Tibial artery (tissue), 4 donors: ENCODE measurements around the gene TSC22D1.

Experiments
- DNase-seq, 2 donors: peaks; one replicate each; pipeline ENCODE4 v3.0.0-alpha.2; 2019
- H3K27ac ChIP-seq, 2 donors: fragments of 200-600 bp; sonication (generic) in 1 of 2; 1 replicate in 1 of 2; 2 replicates in 1 of 2; pipeline ENCODE4 v1.5.1; 2018 to 2019; ENCODE audit warnings: mild to moderate bottlenecking in 1 of 2
- H3K27me3 ChIP-seq, 2 donors: fragments of 200-600 bp; sonication (generic) in 1 of 2; one replicate each; pipeline versions ENCODE4 v1.5.1 to v1.6.0; 2016 to 2019
- H3K36me3 ChIP-seq, 3 donors: fragments of 200-600 bp; sonication (generic) in 2 of 3; one replicate each; pipeline ENCODE4 v1.5.1; 2016 to 2019; ENCODE audit warnings: mild to moderate bottlenecking in 2 of 3
- H3K4me1 ChIP-seq, 4 donors: fragments of 200-600 bp; sonication (generic) in 2 of 4; 1 replicate in 3 of 4; 2 replicates in 1 of 4; pipeline ENCODE4 v1.5.1; 2016 to 2019
- H3K4me3 ChIP-seq, 2 donors: fragments of 200-600 bp; sonication (generic) in 1 of 2; 1 replicate in 1 of 2; 2 replicates in 1 of 2; pipeline ENCODE4 v1.5.1; 2018 to 2019; ENCODE audit warnings: mild to moderate bottlenecking in 2 of 2
- H3K9me3 ChIP-seq, 3 donors: fragments of 200-600 bp; sonication (generic) in 1 of 3; one replicate each; pipeline ENCODE4 v1.5.1; 2016 to 2019
- intact Hi-C: fragments of 100-400 bp; cut with DNase I; formaldehyde crosslinking; loops from one replicate; pipeline ENCODE4 v1.15.0; 2023; ENCODE audit warnings: low total_unique reads
- TF ChIP-seq, protein P1 (sequence below), 2 experiments: fragments of 200-600 bp in 1 of 2; fragments of 450-650 bp in 1 of 2; IDR thresholded peaks; one replicate each; pipeline ENCODE4 v1.5.1; 2017 to 2019; ENCODE audit warnings: antibody characterized with exemption in 2 of 2, mild to moderate bottlenecking in 1 of 2, moderate library complexity in 1 of 2

The TSC22D1 gene

DNA sequence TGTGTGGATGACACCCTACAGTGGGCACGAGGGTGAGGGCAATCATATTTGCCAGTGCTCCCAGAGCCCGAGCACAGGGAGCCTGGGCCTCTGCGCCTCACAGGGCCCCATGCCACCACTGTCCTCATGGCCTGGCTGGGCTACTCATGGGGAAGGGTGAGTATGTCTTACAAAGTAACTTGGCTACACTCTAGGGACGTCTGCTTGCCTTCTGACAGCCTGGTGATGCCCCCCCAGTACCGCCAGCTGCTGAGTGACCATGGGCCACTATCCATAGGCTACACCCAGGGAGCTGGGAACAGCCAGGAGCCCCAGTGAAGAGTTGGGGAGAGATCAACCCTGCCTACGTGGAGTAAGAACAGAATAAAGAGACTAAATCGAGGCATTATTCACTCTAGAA, 123.7 kb downstream of the TSC22D1 start:
- no peaks in the 10 kb centered on the region for H3K9me3 ChIP-seq
- TF ChIP-seq, protein P1, sequence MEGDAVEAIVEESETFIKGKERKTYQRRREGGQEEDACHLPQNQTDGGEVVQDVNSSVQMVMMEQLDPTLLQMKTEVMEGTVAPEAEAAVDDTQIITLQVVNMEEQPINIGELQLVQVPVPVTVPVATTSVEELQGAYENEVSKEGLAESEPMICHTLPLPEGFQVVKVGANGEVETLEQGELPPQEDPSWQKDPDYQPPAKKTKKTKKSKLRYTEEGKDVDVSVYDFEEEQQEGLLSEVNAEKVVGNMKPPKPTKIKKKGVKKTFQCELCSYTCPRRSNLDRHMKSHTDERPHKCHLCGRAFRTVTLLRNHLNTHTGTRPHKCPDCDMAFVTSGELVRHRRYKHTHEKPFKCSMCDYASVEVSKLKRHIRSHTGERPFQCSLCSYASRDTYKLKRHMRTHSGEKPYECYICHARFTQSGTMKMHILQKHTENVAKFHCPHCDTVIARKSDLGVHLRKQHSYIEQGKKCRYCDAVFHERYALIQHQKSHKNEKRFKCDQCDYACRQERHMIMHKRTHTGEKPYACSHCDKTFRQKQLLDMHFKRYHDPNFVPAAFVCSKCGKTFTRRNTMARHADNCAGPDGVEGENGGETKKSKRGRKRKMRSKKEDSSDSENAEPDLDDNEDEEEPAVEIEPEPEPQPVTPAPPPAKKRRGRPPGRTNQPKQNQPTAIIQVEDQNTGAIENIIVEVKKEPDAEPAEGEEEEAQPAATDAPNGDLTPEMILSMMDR (IDR thresholded peaks at IDR 0.05), result no peak
- intact Hi-C loops, result no loop called here
- no peak overlapping the region for H3K27ac ChIP-seq
- no peaks in the 10 kb centered on the region for H3K27me3 ChIP-seq
- peaks cover 0 to 39% (median 10%) of the 10 kb centered on the region in 4 donors for H3K4me1 ChIP-seq
- DNase-seq, result no peak
- no peaks in the 10 kb centered on the region for H3K36me3 ChIP-seq
- H3K4me3 ChIP-seq, result no peak overlapping the region

DNA sequence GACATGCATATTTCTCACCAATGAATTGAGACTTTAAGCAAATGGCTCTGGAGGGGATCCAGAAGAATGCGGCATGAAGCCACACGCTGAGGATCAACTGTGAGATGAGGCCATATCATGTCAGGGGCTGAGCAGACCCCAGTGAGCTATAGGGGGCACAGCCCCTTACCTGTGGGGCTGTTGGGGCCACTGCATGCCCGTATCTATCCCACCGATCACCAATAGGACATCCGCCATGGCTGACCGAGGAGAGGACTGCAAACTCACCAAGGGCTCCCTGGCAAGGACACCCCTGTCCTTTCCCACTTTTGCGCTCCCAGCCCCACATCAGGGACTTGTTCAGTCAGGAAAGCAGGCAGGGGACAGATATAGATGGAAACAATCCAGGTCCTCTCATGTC, 124.5 kb downstream of the TSC22D1 start:
- H3K27ac ChIP-seq, result peak overlapping the region; percentile 45 to 54
- intact Hi-C loops, result no loop called here
- TF ChIP-seq, protein P1 (IDR thresholded peaks at IDR 0.05), result no peak
- no peaks in the 10 kb centered on the region for H3K27me3 ChIP-seq
- H3K36me3 ChIP-seq, result no peaks in the 10 kb centered on the region
- DNase-seq, result no peak
- H3K4me1 ChIP-seq, result peaks cover 0 to 31% (median 10%) of the 10 kb centered on the region in 4 donors
- H3K9me3 ChIP-seq, result no peaks in the 10 kb centered on the region
- no peak overlapping the region for H3K4me3 ChIP-seq

DNA sequence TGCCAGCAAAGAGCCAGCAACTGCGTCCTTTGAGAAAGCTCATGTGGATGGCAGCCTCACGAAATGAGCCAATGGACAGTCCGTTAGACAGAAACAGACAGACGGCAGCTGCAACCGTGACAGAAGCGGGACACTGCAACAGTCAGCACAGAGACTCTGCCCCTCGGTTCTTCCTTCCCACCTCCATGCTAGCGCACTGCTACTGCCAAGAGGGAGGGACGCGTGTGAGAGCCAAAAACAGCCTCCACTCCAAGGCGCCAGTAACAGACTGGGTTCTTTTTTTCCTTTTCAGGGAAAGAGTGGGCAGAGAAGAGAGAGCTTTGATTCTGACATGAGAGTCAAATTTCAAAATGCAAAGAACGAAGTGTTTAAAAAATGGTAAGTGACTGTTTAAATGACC, 125.0 kb downstream of the TSC22D1 start:
- intact Hi-C loops, result no loop called here
- Histone ChIP-seq H3K4me3 (no peak overlapping the region), H3K27me3 (no peaks in the 10 kb centered on the region), H3K9me3 (no peaks in the 10 kb centered on the region), H3K27ac (peak overlapping the region; percentile 45 to 54), H3K4me1 (peaks cover 0 to 30% (median 10%) of the 10 kb centered on the region in 4 donors), H3K36me3 (no peaks in the 10 kb centered on the region)
- TF ChIP-seq, protein P1 (IDR thresholded peaks at IDR 0.05), result no peak
- DNase-seq, result no peak

DNA sequence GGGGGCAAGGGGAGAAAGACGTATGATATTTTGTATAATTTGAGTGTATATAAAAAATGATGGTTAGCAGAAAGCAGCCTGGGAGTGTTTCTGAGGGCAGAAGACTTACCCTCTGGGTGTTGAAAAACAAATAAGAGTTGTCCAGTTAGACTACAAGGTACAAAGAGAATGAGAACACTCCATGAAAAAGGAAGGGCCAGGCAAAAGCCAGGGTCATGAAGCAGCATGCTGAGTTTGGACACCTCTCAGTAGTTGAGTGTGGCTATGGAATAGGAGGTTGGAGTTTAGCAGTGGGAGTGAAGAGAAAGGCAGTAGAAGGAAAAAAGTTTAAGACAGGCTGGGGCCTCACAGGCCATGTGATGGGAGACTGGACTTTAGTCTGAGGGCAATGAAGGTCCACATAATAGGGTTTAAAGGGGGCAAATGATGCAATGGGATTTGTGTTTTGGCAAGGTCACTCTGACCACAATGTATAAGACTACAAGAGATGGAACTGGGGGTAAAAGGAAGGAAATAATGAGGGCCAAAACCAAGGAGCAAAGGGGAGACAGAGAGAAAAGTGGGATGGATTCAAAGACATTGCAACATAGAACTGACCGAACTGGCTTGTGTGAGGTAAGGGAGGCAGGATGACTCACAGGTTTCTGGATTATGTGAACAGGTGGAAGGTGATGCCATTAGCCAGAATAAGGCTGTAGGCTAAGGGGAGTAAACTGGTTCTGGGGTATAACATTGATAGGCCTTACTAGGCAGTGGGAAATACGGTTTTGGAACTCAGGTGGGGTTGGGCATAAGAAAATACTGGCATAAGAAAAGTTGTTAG, 125.9 kb downstream of the TSC22D1 start:
- H3K9me3 ChIP-seq, result no peaks in the 10 kb centered on the region
- TF ChIP-seq, protein P1 (IDR thresholded peaks at IDR 0.05), result no peak
- H3K4me3 ChIP-seq, result no peak overlapping the region
- DNase-seq, result no peak
- H3K4me1 ChIP-seq, result peaks cover 0 to 37% (median 10%) of the 10 kb centered on the region in 4 donors
- H3K36me3 ChIP-seq, result no peaks in the 10 kb centered on the region
- intact Hi-C loops, result no loop called here
- H3K27ac ChIP-seq, result peak overlapping the region; percentile 45 to 54
- no peaks in the 10 kb centered on the region for H3K27me3 ChIP-seq

DNA sequence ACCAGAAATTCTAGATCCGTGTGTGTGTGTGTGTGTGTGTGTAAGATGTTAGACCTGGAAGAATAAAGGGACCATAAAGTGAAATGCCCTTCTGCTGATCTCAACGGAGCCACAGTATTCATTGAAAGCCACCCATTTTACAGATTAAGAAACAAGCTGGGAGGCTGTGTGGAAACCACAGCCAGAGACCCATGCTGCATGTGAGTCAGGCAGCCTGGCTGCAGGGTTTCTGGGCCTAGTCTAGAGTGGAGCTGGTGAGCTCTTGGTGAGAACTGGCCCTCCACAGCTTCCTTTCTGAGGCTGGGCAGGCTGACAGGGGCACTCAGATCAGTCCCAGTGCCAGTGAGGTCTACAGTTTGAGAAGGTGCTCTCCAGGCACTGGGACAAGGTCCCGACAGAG, 127.3 kb downstream of the TSC22D1 start:
- no peak overlapping the region for H3K4me3 ChIP-seq
- intact Hi-C loops, result no loop called here
- H3K27me3 ChIP-seq, result no peaks in the 10 kb centered on the region
- no peaks in the 10 kb centered on the region for H3K9me3 ChIP-seq
- peaks cover 0 to 30% (median 10%) of the 10 kb centered on the region in 4 donors for H3K4me1 ChIP-seq
- TF ChIP-seq, protein P1 (IDR thresholded peaks at IDR 0.05), result no peak
- no peaks in the 10 kb centered on the region for H3K36me3 ChIP-seq
- peak overlapping the region in 1 of 2 donors; percentile 26 for H3K27ac ChIP-seq
- DNase-seq, result no peak
